Measurements from ENCODE around the gene FAM78A.
A peak's percentile ranks its signal among the peaks of the same experiment; 100 is the strongest.
"Not testable (repeated sequence)": the region's sequence is repeated elsewhere in the genome, so short reads cannot be mapped to it uniquely, and the experiment has no call there.

Gene FAM78A

DNA sequence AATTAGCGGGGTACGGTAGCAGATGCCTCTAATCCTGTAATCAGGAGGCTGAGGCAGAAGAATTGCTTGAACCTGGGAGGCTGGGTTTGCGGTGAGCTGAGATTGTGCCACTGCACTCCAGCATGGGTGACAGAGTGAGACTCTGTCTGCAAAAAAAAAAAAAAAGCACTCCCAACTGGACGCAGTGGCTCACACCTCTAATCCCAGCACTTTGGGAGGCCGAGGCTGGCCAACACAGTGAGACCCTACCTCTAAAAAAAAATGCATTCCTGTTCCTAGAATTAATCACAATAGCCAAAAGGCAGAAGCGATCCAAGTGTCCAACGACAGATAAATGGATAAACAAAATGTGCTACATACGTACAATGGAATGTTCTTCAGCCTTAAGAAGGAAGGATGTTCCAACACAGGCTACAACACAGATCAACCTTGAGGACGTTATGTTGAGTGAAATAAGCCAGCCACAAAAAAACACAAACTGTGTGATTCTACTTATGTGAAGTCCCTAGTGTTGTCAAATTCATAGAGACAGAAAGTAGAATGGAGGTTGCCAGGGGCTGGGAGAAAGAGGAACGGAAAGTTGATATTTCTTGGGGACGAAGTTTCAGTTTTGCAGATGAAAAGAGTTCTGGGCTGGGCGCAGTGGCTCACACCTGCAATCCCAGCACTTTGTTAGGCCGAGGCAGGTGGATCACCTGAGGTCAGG, 13.8 kb downstream of the FAM78A start:
- no peak for DNase-seq

DNA sequence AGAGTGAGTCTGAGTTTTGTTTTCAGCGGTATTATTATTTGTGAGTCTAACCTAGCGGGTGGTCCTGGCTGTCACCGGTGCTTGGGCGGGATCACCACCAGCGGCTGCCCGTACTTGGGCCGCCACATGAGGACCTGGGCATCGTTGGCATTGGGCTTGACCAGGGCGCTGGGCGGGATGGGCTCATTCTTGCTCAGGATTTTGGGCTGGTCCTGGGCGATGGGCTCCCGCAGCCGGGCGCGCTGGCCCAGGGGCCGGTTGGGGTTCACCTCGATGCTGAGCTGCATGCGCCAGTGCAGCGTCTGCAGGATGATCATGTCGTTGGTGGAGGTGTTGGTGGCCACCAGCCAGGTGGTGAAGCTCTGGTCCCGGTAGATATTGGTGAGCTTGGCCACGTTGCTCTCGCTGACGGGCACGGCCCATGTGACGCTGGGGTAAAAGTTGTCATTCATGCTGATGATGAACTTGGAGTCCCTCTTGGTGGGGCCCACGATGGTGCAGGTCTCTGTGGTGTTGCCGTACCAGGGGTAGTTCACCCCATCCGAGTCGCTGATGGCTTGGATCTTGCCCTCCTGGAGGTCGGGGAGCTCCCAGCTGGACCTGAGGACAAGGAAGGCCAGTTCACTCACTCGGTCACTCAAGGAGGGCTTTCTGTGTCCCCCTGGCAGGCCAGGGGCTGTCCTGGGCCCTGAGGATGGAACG, 15.4 kb downstream of the FAM78A start:
- no peak for DNase-seq

DNA sequence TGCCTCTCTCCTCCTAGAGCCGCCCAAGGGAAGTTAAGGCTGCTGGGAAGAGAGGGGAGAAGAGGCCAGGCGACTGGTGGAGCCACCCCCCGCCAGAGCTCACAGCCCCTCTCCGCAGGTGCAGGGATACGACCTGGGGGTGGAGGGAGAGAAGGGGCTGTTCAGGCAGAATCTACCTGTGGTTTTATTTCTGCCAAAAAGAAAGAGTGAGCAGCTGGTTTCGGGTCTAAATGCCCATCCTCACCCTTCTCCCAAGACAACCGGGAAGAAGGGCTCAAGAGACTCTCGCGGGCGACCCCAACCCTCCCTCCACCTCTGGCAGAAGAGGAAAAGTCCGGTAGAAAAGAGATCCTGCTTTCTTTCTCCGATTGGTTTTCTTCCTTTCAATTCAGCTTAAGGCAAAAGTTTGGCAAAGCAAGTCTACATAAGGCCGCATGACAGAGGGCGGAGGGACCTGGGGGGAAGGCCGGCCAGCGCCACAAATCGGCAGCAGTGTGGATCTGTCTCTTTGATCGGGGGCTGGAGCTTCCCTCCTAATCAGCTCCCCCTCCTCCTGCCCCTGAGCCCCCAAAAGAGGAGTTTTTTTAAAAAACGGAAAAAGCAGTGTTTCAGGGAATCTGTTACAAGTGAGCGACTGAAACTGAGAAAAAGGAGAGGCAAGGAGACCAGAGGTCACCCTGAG, 16.3 kb downstream of the FAM78A start:
- no peak for DNase-seq

DNA sequence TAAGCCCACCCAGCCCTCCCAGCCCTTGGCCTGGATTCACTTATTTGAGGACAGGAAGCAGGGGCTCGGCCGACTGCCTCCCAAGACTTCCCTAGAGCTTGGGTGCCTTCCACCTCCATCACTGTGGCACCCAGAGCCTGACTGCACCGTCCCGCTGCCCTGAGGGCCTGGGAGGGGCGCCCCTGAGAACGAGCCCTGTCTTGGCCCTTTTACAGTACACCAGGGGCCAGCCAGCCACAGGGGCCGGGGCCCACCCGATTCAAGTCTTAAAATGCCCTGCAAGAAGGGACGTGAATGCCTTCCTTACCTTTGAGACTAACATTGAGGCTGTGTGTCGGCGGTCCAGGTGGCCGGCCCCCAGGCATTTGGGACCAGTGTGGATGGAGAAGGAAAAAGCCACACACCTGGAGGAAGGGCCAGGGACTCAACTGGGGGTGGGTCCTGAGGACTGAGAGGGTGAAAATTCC, 16.8 kb downstream of the FAM78A start:
- DNase-seq = no peak

DNA sequence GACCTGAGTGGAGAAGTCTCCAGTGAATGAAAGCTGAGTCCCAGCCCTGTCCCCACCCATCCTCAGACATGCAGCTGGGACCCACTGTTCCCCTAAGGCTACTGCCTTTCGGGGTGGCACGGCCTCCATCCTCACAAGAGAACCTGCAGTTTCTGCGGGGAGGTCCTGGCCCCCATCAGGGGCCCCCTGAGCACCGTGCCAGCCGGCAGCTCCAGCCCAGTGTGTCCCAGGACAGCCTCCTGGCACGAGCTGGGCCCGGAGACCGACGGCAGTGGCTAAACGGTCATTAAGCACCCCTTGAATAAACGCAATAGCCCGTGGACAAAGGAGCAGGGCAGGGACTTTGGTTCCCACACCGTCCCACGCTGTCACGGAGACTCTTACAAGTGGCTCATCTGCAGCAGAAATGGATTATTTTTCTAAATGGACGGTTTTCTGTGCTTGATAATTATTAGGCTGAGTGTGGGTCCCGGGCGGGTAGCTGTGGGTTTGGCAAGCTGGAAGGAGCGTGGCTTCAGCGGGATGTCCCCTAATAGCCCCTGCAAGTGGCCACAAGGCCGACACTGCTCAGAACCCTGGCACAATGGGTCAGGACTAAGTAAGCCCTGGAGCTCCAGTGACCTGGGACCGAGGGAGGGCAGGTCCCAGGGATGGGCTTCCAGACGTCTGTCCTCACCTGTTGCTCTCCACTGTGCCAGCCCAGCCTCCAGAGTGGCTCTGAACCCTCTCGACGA, 17.4 kb downstream of the FAM78A start:
- DNase-seq = no peak

DNA sequence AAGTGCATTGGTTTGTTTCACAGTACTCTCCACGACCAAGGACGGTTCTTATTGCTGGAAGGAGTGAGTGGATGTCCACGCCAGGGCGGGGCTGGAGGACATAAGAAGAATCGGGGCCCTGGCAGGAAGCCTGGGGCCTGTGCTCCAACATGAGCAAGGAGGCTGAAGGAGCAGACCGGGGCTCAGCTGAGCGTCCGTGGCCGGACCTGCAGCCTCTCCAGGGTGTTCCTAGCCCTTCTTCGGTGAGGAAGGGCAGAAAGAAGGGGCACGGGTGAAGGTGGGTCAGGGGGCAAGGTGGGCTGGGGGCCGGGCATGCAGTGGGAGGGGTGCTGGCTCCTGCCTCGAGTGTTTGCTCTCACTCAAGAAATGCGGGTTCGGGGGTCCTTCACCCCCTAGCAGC, 18.1 kb downstream of the FAM78A start:
- DNase-seq = no peak

DNA sequence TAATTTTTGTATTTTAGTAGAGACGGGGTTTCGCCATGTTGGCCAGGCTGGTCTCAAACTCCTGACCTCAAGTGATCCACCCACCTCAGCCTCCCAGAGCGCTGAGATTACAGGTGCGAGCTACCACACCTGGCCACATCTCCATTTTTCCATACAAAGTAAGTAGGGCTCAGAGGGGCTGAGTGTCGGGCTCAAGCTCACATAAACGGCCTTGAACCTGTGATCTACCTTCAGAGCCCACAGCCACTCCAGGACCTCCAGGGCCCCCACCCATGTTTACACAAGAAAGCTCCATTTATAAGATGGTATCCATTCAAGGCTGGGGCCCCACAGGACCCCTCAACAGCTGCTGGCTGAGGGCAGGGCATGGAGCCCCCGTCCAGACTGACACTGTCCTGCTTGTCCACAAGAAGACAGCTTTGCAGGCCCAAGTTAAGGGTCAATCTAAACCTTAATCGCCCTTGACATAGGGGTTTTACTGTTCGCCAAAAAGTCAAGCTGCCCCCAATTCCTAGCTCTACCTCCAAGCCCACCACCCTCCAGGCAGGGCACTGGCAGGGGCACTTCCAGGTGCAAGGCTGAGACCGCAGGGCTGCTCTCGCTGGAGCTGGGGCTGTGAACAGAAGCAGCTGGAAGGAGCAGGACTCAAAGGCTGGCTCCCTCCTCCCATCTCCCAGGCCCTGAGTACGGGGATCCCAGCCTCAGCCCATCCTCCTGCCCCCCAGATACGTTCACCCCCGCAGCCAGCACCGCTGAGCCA, 18.9 kb downstream of the FAM78A start:
- no peak for DNase-seq

DNA sequence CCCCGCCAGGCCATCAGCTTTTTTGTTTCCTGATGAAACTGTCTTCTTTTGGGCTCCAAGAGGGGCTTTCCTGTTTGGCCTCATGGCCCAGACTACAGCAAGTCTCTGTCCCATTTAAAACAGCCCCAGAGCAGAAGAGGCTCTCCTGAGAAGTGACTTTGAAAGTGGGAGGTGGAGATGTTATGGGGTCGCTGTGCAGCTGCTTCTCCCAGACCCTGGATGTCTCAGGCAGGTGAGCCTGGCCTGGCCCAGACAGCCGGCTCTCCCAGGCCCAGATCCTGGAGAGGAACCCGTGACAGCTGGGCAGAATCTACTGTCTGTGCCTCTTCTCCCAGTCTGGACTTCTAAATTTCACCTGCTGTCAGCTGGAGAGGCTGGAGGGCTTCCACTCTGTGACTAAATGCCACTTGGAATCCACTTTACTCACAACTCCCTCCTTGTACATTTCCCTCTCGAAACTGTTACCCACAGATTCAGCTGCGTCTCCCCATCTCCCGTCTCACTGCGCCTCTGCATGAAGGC, 20.6 kb downstream of the FAM78A start:
- no peak for DNase-seq

DNA sequence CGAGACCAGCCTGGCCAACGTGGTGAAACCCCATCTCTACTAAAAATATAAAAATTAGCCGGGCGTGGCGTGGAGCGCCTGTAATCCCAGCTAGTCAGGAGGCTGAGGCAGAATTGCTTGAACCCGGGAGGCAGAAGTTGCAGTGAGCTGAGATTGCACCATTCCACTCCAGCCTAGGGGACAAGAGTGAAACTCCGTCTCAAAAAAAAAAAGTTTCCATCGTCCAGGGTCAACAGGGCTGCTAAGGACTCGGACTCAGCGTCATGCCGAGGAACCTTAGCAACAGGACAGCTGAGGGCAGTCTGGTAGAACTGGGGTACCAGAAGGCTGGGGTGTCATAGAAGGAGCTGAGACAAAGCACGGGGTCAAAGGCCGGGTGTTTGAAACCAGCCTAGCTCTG, 21.7 kb downstream of the FAM78A start:
- no peak for DNase-seq

DNA sequence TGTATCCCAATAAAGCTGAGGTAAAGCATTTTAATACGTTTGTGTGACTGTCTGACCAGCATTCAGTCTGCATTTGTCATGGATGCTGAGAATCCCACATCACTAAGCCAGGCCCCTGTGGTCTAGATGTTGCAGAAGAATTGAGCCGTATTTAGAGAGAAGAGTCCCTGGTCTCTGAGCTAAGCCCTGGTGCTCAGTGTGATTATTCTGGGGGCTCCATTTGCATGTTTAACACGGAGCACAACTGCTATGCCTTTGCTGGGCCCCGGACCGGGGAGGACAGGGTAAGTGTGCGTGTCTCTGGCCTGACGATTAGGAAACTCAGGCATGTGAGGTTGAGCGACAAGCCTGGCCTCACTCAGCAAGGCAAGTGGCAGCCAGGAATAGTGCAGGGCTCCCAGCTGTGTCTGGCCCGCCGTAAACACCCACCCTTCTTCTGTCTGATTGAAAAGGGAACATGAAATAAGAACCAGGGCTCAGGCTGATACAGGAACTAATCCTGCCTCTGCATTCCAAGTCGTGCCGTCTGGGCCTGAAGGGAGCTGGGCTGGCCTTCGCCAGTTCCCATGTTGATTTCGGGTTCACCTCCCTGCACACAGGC, 22.3 kb downstream of the FAM78A start:
- peak; percentile 76 for DNase-seq

DNA sequence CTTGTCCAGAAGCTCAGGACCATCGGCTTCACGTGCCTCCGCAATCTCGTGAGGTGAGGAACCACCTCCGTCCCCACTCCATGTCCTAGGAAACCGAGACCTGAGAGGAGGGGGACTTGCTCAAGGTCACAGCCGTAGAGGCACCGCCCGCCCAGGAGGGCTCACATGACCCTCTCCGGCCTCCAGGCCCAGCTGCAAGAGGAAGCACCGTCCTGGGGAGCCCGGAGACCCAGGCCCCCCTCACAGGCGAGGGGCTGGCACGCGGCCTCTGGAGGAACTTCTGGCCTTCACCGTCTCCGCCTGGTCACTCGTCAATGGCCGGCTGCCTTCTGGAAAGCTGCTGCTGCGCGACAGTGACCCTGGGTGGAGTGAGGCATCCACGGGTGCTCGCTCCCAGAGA, 24.2 kb downstream of the FAM78A start:
- no peak for DNase-seq

DNA sequence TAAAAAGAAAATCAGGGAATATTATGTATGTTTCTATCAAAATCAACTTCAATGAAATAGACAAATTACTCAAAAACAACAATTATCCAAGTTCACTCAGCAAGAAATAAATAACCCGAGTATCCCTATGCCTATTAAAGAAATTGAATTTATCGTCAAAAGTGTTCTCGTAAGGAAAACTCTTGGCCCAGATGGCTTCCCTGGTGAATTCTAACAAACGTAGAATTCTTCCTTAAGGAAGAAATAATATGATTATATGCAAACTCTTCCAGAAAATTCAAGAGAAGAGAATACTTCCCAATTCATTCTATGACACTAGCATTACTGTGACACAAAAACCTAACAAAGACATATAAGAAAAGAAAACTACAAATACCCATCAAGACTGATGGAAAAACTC, 29.7 kb downstream of the FAM78A start:
- no peak for DNase-seq

DNA sequence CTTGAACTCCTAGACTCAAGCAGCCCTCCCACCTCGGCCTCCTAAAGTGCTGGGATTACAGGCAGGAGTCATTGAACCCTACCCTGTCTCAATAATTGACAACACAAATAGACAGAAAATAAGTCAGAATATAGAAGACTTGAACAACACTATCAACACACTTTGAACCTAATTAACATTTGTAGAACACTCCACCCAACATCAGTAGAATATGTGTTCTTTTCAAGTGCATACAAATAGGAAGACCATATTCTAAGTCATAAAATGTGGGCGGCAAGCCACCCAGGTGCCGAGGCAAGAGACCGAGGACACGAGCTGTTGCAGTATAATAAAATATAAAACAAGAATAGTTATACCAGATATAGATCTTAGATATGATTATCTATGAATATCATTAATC, 32.0 kb downstream of the FAM78A start:
- DNase-seq = not testable (repeated sequence)

DNA sequence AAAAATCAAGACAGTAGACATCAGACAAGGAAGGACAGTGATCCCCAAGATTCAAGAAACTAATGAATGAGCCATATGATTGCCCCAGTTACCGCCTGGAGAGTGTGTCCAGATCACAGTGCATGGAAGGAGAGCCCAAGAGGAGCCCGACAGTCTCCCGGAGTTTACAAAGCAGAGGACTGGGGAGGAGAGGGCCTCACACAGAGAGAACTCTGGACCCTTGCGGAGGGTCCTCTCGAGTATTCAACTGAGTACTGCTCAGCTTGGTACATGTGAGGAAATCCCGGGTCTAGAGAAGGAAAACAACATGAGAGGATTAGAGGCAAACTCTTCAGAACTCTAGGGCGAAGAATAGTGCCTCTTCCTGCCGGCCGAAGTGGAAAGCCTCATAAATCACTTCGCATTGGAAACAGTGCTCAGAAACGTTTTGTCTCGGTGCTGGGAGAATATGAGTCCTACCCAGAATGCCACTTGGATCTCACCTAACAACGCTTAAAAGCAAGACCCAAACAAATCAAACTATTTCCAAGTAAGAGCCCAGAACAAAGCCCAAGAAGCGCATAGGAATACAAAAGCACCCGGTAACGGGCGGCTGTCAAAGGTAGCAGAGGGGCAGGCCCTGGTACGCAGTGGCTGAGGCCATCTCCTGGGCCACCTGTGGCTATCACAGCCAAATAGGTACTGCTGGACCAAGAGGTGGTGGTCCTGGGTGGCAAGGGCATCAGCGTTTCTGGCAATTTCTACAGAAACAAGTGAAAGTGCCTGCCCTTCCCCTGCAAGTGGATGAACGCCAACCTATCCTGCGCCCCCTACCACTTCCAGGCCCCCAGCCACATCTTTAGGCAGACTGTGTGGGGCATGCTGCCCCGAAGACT, 36.0 kb downstream of the FAM78A start:
- no peak for DNase-seq

DNA sequence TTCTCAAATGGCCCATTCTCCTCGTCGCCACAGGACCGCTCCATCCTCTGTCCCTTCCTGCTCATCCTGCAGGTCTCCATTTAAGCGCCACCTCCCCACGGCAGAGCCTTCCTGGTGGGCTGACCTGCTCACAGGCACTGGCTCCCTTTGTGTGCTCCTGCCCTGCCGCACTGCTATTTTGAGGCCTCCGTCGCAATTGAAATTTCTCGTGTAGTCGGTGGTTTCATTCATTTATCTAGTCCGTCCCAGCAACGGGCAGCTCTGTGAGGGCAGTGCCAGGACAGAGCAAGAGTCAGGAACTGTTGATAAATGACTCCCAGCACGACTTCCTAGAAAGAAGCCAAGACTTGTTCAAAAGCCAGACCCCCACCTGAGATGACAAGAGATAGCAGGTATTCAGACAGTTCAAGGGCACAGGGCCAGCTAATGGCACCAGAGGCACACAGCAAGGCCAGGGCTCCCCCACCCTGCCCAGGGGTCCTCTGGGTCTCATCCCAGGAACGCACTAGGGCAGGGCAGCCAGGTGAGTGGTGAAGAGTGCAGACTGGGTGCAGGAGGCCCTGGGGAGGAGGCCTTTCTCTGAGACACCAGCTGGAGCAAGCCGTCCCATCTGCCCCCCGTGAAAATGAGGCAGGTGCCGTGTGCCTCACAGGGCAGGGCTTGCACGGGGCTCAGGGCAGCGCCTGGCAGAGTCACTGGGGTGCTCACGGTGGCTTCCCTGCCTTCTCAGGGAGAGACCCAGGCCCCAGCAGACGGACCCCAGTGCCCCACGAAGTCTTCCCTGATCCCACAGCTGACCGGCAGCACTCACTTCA, 36.9 kb downstream of the FAM78A start:
- DNase-seq = no peak

DNA sequence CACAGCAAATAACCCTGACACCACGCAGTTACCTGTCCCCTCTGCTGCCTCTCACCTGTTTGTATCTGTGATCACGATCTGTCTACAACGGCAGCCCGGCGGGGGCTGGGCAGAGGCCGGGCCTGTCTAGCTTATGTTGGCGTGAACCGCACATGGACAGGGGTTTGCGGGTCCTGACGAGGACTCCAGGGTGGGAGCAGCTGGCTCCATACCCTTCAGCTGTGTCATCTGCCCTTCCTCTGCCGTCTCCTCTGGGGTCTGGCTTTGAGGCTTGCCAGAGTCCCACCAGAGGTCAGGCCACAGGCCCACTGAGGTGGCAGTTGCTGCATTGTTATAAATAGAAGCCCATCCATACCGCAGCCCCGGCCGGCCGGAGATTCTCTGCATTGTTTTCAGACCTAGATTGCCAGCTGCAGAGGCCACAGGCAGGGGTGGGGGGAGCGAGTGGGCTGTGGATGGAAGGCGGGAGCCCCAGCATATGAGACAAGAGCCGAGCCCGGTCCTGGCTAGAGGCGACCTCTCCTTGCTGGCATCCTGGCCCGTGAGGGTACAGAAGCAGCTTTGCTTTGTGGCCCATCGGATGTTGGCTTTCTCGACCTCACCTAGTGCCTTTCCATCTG, 37.8 kb downstream of the FAM78A start:
- DNase-seq = no peak

DNA sequence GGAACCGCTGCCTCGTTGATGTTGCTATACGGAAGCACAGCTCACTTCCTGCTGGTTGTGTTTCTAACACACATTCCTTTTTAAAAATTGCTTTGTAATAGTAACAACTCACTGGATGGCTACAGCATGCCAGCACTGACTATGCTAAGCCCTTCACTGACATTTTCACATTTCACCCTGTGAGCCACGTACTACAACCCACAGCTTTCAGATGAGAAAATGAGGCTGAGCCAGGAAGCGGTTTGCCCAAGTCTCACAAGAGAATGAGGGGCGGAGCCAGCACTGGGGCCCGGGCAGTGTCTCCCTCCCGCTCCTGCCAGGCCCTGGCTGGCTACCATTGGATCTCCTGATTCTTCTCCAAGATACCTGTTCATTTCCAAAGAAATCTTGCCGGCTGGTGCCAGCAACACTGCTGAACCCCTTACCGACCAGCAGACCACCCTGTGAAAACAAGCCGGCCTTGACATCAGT, 38.3 kb downstream of the FAM78A start:
- DNase-seq = no peak

DNA sequence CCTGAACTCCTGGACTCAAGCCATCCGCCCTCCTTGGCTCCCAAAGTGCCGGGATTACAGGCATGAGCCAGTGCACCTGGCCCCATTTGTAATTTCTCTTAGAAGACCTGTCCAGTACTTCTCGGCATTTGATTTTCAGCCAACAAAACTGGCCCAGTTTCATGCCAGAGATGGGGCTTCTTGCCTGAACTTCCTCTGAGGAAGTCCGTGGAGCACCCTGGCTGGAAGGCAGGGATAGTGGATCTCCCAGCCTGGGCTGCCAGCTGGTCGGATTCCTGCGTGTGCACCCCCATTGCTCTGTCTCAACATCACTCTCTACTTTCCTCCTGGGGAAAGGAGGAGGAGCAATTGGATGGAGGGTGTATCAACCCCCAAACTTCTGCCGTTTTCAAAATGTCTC, 39.0 kb downstream of the FAM78A start:
- DNase-seq = no peak

DNA sequence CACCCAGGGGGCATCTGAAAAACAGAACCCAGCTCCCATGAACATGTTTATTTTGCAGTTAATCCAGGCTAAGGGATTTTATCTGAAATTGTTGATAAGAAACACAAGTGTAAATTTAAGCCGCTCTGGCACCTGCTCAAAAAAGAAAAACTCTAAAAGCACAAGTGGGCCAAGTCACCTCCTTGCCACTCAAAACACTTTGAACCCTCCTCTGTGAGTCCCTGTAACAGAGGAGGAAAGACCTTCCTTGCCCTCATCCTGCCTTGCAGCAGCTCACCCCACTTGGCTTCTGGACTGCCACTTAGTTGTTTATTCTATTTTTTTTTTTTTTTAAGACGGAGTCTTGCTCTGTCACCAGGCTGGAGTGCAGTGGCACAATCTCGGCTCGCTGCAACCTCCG, 39.5 kb downstream of the FAM78A start:
- DNase-seq = no peak
